SK-N-SH treated with all-trans-retinoic acid at 6 μM for 48 hours (cell line): Measurements from ENCODE around the gene CHST6.
A peak's percentile ranks its signal among the peaks of the same experiment; 100 is the strongest.

Experiments used
- ATAC-seq: fragments of 200-7000 bp; cut with Tn5 transposase; 3 replicates; pipeline ENCODE4 v1.9.1; 2020; ENCODE audit warnings: mild to moderate bottlenecking, moderate library complexity
- ARNTL ChIP-seq: fragments of 450-650 bp; formaldehyde crosslinking; IDR thresholded peaks from 2 replicates; pipeline ENCODE4 v1.5.0; 2020; ENCODE audit warnings: low read depth, mild to moderate bottlenecking, moderate library complexity, borderline replicate concordance
- BACH2 ChIP-seq: fragments of 250-450 bp; sonication (Bioruptor Pico); IDR thresholded peaks from 2 replicates; pipeline ENCODE4 v1.9.0; 2021; ENCODE audit warnings: mild to moderate bottlenecking, borderline replicate concordance
- CSDC2 ChIP-seq: fragments of 250-450 bp; sonication (Bioruptor Pico); IDR thresholded peaks from 2 replicates; pipeline ENCODE4 v1.5.0; 2020; ENCODE audit warnings: mild to moderate bottlenecking, moderate library complexity
- ESRRG ChIP-seq: fragments of 250-450 bp; sonication (Bioruptor Pico); IDR thresholded peaks from 2 replicates; pipeline ENCODE4 v1.6.1; 2021; ENCODE audit warnings: mild to moderate bottlenecking
- OSR1 ChIP-seq: fragments of 250-450 bp; sonication (Bioruptor Pico); IDR thresholded peaks from 2 replicates; pipeline ENCODE4 v1.8.0; 2022; ENCODE audit warnings: moderate library complexity, mild to moderate bottlenecking, inconsistent platforms
- PPARA ChIP-seq: fragments of 250-450 bp; sonication (Bioruptor Pico); IDR thresholded peaks from 2 replicates; pipeline ENCODE4 v1.5.0; 2020; ENCODE audit warnings: mild to moderate bottlenecking, borderline replicate concordance
- RARB ChIP-seq: fragments of 250-450 bp; sonication (Bioruptor Pico); IDR thresholded peaks from 2 replicates; pipeline ENCODE4 v1.8.0; 2021; ENCODE audit warnings: mild to moderate bottlenecking, moderate library complexity
- SNAI2 ChIP-seq: fragments of 250-450 bp; sonication (Bioruptor Pico); IDR thresholded peaks from 2 replicates; pipeline ENCODE4 v1.5.0; 2020; ENCODE audit warnings: mild to moderate bottlenecking, moderate library complexity
- TCF4 ChIP-seq: fragments of 250-450 bp; sonication (Bioruptor Pico); IDR thresholded peaks from 2 replicates; pipeline ENCODE4 v1.8.0; 2021; ENCODE audit warnings: mild to moderate bottlenecking, moderate library complexity, borderline replicate concordance
- TOX ChIP-seq: fragments of 250-450 bp; sonication (Bioruptor Pico); IDR thresholded peaks from 2 replicates; pipeline ENCODE4 v1.8.0; 2021; ENCODE audit warnings: mild to moderate bottlenecking, moderate library complexity, borderline replicate concordance
- ZC3H10 ChIP-seq: fragments of 250-450 bp; sonication (Bioruptor Pico); IDR thresholded peaks from 2 replicates; pipeline ENCODE4 v1.5.1; 2021; ENCODE audit warnings: mild to moderate bottlenecking, moderate library complexity
- ZFP3 ChIP-seq: fragments of 250-450 bp; sonication (Bioruptor Pico); IDR thresholded peaks from 2 replicates; pipeline ENCODE4 v1.5.0; 2020; ENCODE audit warnings: mild to moderate bottlenecking, moderate library complexity
- ZNF565 ChIP-seq: fragments of 450-650 bp; formaldehyde crosslinking; conservative IDR thresholded peaks from 2 replicates; pipeline ENCODE4 v1.5.0; 2020; ENCODE audit warnings: low read depth, mild to moderate bottlenecking, moderate library complexity
- ZNF70 ChIP-seq: fragments of 450-650 bp; formaldehyde crosslinking; IDR thresholded peaks from 2 replicates; pipeline ENCODE4 v1.5.0; 2020; ENCODE audit warnings: mild to moderate bottlenecking, moderate library complexity
- ZNF8 ChIP-seq: fragments of 450-650 bp; formaldehyde crosslinking; IDR thresholded peaks from 2 replicates; pipeline ENCODE4 v1.5.0; 2020; ENCODE audit warnings: mild to moderate bottlenecking, moderate library complexity
- TF ChIP-seq, protein P1 (sequence below): fragments of 250-450 bp; sonication (Bioruptor Pico); IDR thresholded peaks from 2 replicates; pipeline ENCODE4 v1.5.0; 2020; ENCODE audit warnings: mild to moderate bottlenecking, moderate library complexity
- TF ChIP-seq, protein P2 (sequence below): fragments of 250-450 bp; sonication (Bioruptor Pico); IDR thresholded peaks from 2 replicates; pipeline ENCODE4 v1.5.1; 2021; ENCODE audit warnings: mild to moderate bottlenecking, moderate library complexity
- TF ChIP-seq, protein P3 (sequence below): fragments of 250-450 bp; sonication (Bioruptor Pico); IDR thresholded peaks from 2 replicates; pipeline ENCODE4 v1.8.0; 2020; ENCODE audit warnings: mild to moderate bottlenecking, moderate library complexity, borderline replicate concordance
- TF ChIP-seq, protein P4 (sequence below): fragments of 250-450 bp; sonication (Bioruptor Pico); IDR thresholded peaks from 2 replicates; pipeline ENCODE4 v1.8.0; 2021; ENCODE audit warnings: low read depth, mild to moderate bottlenecking, moderate library complexity, borderline replicate concordance
- TF ChIP-seq, protein P5 (sequence below): fragments of 250-450 bp; sonication (Bioruptor Pico); IDR thresholded peaks from 2 replicates; pipeline ENCODE4 v1.5.1; 2020; ENCODE audit warnings: low read depth, mild to moderate bottlenecking, moderate library complexity

The CHST6 gene

DNA sequence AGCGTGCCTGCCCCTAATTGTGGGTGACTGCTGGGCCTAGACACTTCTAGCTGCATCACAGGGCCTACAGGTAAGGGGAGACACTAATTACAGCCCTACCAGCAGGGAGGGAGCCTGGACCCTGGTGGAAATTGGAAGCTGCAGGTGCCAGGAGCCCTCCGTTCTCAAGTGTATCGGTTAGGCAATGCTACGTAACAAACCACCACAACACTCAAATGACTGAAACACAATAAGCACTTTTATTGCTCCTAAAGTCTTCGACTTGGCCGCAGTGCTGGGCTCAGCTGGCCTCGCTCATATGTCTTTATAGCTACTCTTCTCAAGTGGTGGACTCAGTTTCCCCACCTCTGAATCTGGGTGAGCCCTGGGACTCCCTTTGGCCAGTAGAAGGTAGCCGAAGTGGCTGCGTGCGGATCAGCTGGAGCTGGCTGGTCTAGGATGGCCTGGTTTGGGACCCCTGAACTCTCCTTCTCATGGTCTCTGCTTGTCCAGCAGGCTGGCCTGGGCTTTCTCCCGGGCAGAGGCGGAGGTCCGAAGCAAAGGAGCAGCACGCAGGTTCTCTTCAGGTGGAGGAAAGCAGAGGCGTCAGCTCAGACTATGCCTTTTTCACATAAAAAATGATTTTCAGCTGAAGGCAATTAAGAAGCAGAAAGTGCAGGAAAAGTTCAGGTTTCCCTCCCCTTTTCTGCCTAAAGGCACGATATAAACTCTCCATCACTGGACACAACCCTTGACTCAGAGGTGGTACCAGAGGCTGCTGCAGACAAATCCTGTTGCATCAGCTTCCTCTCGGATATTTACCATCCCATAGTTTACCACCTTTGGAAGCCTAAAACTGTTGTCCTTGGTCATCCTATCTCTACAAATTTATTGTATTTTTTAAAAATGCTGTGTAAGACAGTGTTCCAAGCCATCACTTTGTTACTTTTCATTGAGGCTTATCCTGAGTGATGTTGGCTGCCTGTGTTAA, 22.0 kb downstream of the CHST6 start (continued):
- TF ChIP-seq, protein P1, sequence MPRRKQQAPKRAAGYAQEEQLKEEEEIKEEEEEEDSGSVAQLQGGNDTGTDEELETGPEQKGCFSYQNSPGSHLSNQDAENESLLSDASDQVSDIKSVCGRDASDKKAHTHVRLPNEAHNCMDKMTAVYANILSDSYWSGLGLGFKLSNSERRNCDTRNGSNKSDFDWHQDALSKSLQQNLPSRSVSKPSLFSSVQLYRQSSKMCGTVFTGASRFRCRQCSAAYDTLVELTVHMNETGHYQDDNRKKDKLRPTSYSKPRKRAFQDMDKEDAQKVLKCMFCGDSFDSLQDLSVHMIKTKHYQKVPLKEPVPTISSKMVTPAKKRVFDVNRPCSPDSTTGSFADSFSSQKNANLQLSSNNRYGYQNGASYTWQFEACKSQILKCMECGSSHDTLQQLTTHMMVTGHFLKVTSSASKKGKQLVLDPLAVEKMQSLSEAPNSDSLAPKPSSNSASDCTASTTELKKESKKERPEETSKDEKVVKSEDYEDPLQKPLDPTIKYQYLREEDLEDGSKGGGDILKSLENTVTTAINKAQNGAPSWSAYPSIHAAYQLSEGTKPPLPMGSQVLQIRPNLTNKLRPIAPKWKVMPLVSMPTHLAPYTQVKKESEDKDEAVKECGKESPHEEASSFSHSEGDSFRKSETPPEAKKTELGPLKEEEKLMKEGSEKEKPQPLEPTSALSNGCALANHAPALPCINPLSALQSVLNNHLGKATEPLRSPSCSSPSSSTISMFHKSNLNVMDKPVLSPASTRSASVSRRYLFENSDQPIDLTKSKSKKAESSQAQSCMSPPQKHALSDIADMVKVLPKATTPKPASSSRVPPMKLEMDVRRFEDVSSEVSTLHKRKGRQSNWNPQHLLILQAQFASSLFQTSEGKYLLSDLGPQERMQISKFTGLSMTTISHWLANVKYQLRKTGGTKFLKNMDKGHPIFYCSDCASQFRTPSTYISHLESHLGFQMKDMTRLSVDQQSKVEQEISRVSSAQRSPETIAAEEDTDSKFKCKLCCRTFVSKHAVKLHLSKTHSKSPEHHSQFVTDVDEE (CRISPR knock-in tag), result no peak
- TF ChIP-seq OSR1, result no peak

DNA sequence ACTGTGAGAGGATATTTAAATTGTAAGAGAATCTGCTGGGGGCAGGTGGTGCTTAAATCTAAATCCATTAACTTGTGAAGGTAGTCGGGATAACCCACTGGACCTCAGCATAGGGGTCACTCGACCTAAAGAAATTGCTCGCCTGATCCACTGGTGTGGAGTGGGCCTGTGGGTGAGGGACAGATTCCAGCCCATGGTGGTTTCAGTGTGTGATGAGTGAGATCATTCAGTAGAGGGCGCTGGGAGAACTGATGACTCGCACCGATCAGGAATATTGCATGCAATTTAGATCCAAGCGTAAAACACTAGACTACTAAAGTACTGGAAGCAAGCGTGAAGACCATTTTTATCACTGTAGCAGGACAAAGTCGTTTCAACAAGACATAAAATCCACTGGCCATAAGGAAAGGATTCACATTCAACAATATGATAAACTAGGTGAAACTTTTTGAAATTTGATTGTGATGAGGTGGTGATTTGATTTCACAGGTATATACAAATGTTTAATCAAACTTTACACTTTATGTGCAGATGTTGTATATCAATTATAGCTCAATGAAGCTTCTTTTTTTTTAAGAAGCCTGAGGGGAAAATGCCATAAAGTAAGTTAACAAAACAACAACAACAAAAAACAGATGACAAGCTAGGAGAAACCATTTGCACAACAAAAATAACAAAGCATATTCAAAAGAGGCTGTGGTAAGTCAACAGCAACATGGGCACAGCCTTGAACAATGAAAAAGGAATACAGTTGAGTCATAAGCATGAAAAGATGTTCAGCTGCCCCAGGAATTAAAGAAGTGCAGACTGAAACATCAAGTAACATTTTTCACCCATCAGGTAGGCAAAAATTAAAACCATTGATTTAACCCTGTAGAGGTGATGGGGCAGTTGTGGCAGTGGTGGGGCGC, 23.3 kb downstream of the CHST6 start:
- ATAC-seq, result peak; percentile 100

DNA sequence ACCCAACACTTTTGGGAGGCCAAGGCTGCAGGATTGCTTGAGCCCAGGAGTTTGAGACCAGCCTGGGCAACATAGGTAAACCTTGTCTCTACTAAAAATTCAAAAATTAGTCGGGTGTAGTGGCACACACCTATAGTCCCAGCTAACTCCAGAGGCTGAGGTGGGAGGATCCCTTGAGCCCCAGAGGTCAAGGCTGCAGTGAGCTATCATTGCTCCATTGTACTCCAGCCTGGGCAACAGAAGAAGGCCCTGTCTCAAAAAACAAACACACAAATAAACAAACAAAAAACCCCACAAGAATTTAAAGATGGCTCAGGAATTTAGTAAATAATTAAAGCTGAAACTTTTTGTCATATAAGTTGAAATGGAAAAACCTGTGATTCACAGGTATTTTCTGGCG, 28.5 kb downstream of the CHST6 start:
- TF ChIP-seq ZNF8 (CRISPR knock-in tag) (no peak), ZNF565 (CRISPR knock-in tag) (no peak), ARNTL (no peak), ZNF70 (CRISPR knock-in tag) (no peak), BACH2 (no peak), SNAI2 (no peak), RARB (CRISPR knock-in tag) (no peak), PPARA (CRISPR knock-in tag) (no peak), TCF4 (CRISPR knock-in tag) (no peak), CSDC2 (CRISPR knock-in tag) (no peak), ESRRG (CRISPR knock-in tag) (no peak), ZC3H10 (CRISPR knock-in tag) (no peak), OSR1 (no peak), TOX (CRISPR knock-in tag) (no peak)
- TF ChIP-seq, protein P1 (CRISPR knock-in tag), result no peak
- TF ChIP-seq, all 23 proteins: peak for 0
- ATAC-seq, result no peak

More for the DNA sequence above, 23.3 kb downstream of the CHST6 start:
- TF ChIP-seq ZNF565 (CRISPR knock-in tag) (no peak), PPARA (CRISPR knock-in tag) (no peak), OSR1 (no peak), BACH2 (no peak), ZNF8 (CRISPR knock-in tag) (no peak), TOX (CRISPR knock-in tag) (no peak), ZFP3 (CRISPR knock-in tag) (no peak), ZNF70 (CRISPR knock-in tag) (no peak)
- TF ChIP-seq, protein P2, sequence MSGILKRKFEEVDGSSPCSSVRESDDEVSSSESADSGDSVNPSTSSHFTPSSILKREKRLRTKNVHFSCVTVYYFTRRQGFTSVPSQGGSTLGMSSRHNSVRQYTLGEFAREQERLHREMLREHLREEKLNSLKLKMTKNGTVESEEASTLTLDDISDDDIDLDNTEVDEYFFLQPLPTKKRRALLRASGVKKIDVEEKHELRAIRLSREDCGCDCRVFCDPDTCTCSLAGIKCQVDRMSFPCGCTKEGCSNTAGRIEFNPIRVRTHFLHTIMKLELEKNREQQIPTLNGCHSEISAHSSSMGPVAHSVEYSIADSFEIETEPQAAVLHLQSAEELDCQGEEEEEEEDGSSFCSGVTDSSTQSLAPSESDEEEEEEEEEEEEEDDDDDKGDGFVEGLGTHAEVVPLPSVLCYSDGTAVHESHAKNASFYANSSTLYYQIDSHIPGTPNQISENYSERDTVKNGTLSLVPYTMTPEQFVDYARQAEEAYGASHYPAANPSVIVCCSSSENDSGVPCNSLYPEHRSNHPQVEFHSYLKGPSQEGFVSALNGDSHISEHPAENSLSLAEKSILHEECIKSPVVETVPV, result no peak
- TF ChIP-seq, protein P3, sequence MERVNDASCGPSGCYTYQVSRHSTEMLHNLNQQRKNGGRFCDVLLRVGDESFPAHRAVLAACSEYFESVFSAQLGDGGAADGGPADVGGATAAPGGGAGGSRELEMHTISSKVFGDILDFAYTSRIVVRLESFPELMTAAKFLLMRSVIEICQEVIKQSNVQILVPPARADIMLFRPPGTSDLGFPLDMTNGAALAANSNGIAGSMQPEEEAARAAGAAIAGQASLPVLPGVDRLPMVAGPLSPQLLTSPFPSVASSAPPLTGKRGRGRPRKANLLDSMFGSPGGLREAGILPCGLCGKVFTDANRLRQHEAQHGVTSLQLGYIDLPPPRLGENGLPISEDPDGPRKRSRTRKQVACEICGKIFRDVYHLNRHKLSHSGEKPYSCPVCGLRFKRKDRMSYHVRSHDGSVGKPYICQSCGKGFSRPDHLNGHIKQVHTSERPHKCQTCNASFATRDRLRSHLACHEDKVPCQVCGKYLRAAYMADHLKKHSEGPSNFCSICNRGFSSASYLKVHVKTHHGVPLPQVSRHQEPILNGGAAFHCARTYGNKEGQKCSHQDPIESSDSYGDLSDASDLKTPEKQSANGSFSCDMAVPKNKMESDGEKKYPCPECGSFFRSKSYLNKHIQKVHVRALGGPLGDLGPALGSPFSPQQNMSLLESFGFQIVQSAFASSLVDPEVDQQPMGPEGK (CRISPR knock-in tag), result no peak
- TF ChIP-seq, protein P4, sequence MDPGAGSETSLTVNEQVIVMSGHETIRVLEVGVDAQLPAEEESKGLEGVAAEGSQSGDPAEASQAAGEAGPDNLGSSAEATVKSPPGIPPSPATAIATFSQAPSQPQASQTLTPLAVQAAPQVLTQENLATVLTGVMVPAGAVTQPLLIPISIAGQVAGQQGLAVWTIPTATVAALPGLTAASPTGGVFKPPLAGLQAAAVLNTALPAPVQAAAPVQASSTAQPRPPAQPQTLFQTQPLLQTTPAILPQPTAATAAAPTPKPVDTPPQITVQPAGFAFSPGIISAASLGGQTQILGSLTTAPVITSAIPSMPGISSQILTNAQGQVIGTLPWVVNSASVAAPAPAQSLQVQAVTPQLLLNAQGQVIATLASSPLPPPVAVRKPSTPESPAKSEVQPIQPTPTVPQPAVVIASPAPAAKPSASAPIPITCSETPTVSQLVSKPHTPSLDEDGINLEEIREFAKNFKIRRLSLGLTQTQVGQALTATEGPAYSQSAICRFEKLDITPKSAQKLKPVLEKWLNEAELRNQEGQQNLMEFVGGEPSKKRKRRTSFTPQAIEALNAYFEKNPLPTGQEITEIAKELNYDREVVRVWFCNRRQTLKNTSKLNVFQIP (CRISPR knock-in tag), result no peak
- TF ChIP-seq, protein P5, sequence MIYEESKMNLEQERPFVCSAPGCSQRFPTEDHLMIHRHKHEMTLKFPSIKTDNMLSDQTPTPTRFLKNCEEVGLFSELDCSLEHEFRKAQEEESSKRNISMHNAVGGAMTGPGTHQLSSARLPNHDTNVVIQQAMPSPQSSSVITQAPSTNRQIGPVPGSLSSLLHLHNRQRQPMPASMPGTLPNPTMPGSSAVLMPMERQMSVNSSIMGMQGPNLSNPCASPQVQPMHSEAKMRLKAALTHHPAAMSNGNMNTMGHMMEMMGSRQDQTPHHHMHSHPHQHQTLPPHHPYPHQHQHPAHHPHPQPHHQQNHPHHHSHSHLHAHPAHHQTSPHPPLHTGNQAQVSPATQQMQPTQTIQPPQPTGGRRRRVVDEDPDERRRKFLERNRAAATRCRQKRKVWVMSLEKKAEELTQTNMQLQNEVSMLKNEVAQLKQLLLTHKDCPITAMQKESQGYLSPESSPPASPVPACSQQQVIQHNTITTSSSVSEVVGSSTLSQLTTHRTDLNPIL (CRISPR knock-in tag), result no peak
